ENCODE measurements around the gene LRRN4CL.
A peak's percentile ranks its signal among the peaks of the same experiment; 100 is the strongest.

The LRRN4CL gene

GRCh38 chr11:62646825-62647608 lies 42.3 kb downstream of the LRRN4CL start:
- no peak for DNase-seq (ENCODE audit: low read depth)

GRCh38 chr11:62645946-62646824 lies 43.1 kb downstream of the LRRN4CL start, which contains the start of gene GANAB:
Gene GANAB, minus strand, starts transcription at chr11:62646613. Its CDS starts 14 bp downstream, at chr11:62646599.
- peak; percentile 98 for DNase-seq (ENCODE audit: low read depth)

GRCh38 chr11:62645671-62645945 lies 43.7 kb downstream of the LRRN4CL start:
- no peak for DNase-seq (ENCODE audit: low read depth)

- DNase-seq (ENCODE audit: low read depth), result no peak
Observed at GRCh38 chr11:62644220-62644619, 45.1 kb downstream of the LRRN4CL start.
